NCI-H187 (cell line): Measurements from ENCODE around the gene KITLG.
"Not testable (repeated sequence)": the region's sequence is repeated elsewhere in the genome, so short reads cannot be mapped to it uniquely, and the experiment has no call there.

Experiments used
- DNase-seq, 2 experiments: peaks; one replicate each; lab custom pipeline; 2025; lab: John Stamatoyannopoulos, UW

KITLG gene

GRCh38 chr12:88580051-88580871 is at the start of gene KITLG:
Gene KITLG, minus strand, starts transcription at chr12:88580471. Its CDS starts 193 bp downstream, at chr12:88580278.
- DNase-seq = peak; percentile 65 to 83

- no peak for DNase-seq
Observed at GRCh38 chr12:88628856-88629509, 48.7 kb upstream of the KITLG start.

- DNase-seq = not testable (repeated sequence)
Observed at GRCh38 chr12:88628035-88628434, 47.8 kb upstream of the KITLG start.

- no peak for DNase-seq
Observed at GRCh38 chr12:88627501-88627900, 47.2 kb upstream of the KITLG start.

GRCh38 chr12:88625356-88625755 is 45.1 kb upstream of the KITLG start:
- DNase-seq = no peak

GRCh38 chr12:88624911-88625310 is 44.6 kb upstream of the KITLG start:
- DNase-seq = no peak

- DNase-seq = no peak
Observed at GRCh38 chr12:88623777-88624548, 43.7 kb upstream of the KITLG start.

GRCh38 chr12:88617352-88617751 is 37.1 kb upstream of the KITLG start:
- no peak for DNase-seq

GRCh38 chr12:88615490-88615889 is 35.2 kb upstream of the KITLG start:
- DNase-seq = no peak

- no peak for DNase-seq
Observed at GRCh38 chr12:88604646-88605045, 24.4 kb upstream of the KITLG start.

GRCh38 chr12:88600272-88600671 is 20.0 kb upstream of the KITLG start:
- DNase-seq = no peak

GRCh38 chr12:88597365-88597764 is 17.1 kb upstream of the KITLG start:
- no peak for DNase-seq

- no peak for DNase-seq
Observed at GRCh38 chr12:88595697-88596096, 15.4 kb upstream of the KITLG start.

- DNase-seq = no peak
Observed at GRCh38 chr12:88594780-88595179, 14.5 kb upstream of the KITLG start.

GRCh38 chr12:88591343-88591742 is 11.1 kb upstream of the KITLG start:
- DNase-seq = no peak

GRCh38 chr12:88590851-88591250 is 10.6 kb upstream of the KITLG start:
- DNase-seq = no peak

- DNase-seq = no peak
Observed at GRCh38 chr12:88585077-88585476, 4.8 kb upstream of the KITLG start.

- peak in 1 of 2 experiments; percentile 12 for DNase-seq
Observed at GRCh38 chr12:88579601-88580050, 645 bp downstream of the KITLG start.

- DNase-seq = peak; percentile 23 to 67
Observed at GRCh38 chr12:88579161-88579517, 1.1 kb downstream of the KITLG start.

- no peak for DNase-seq
Observed at GRCh38 chr12:88578276-88579160, 1.8 kb downstream of the KITLG start.

- no peak for DNase-seq
Observed at GRCh38 chr12:88577537-88577936, 2.7 kb downstream of the KITLG start.

- no peak for DNase-seq
Observed at GRCh38 chr12:88576866-88577265, 3.4 kb downstream of the KITLG start.
